Measurements from ENCODE around the gene DUSP11.

Gene DUSP11

DNA sequence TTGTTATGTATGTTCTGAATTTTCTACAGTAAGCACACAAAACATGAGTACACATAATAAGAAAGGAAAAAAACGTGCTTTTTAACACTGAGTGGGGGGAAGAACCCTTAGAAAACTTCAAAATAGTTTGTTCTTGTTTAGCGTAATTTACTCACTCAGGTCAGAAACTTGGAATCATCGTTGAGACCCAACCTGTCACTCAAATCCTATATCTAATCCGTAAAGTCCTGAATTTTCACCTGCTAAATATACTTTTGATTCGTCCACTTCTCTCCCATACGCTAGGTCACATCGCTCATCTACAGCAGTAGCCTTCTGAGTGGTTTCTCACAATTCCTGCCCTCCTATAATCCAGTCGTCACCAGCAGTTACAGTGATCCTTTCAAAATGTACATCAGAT lies 43.5 kb downstream of the DUSP11 start:
- TF ChIP-seq CREB1 (IDR thresholded peaks at IDR 0.05; ENCODE audit: low read depth) (no peak), NFIC (IDR thresholded peaks at IDR 0.05) (no peak), TCF12 (IDR thresholded peaks at IDR 0.05; ENCODE audit: low read depth) (no peak), TAF1 (IDR thresholded peaks at IDR 0.05; ENCODE audit: low read depth) (no peak), CEBPB (IDR thresholded peaks at IDR 0.05) (no peak), FOXM1 (IDR thresholded peaks at IDR 0.05; ENCODE audit: borderline replicate concordance, low read depth) (no peak), EGR1 (IDR thresholded peaks at IDR 0.05) (no peak), TEAD4 (IDR thresholded peaks at IDR 0.05) (no peak), EP300 (IDR thresholded peaks at IDR 0.05; ENCODE audit: borderline replicate concordance) (no peak), RAD21 (IDR thresholded peaks at IDR 0.05; ENCODE audit: low read depth) (no peak), YY1 (IDR thresholded peaks at IDR 0.05; ENCODE audit: low read depth) (no peak), ZBTB7A (IDR thresholded peaks at IDR 0.05; ENCODE audit: low read depth) (no peak)
- TF ChIP-seq, protein P1, sequence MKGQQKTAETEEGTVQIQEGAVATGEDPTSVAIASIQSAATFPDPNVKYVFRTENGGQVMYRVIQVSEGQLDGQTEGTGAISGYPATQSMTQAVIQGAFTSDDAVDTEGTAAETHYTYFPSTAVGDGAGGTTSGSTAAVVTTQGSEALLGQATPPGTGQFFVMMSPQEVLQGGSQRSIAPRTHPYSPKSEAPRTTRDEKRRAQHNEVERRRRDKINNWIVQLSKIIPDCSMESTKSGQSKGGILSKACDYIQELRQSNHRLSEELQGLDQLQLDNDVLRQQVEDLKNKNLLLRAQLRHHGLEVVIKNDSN (IDR thresholded peaks at IDR 0.05): no peak
- TF ChIP-seq, protein P2, sequence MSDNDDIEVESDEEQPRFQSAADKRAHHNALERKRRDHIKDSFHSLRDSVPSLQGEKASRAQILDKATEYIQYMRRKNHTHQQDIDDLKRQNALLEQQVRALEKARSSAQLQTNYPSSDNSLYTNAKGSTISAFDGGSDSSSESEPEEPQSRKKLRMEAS (IDR thresholded peaks at IDR 0.05): no peak
- TF ChIP-seq, protein P3, sequence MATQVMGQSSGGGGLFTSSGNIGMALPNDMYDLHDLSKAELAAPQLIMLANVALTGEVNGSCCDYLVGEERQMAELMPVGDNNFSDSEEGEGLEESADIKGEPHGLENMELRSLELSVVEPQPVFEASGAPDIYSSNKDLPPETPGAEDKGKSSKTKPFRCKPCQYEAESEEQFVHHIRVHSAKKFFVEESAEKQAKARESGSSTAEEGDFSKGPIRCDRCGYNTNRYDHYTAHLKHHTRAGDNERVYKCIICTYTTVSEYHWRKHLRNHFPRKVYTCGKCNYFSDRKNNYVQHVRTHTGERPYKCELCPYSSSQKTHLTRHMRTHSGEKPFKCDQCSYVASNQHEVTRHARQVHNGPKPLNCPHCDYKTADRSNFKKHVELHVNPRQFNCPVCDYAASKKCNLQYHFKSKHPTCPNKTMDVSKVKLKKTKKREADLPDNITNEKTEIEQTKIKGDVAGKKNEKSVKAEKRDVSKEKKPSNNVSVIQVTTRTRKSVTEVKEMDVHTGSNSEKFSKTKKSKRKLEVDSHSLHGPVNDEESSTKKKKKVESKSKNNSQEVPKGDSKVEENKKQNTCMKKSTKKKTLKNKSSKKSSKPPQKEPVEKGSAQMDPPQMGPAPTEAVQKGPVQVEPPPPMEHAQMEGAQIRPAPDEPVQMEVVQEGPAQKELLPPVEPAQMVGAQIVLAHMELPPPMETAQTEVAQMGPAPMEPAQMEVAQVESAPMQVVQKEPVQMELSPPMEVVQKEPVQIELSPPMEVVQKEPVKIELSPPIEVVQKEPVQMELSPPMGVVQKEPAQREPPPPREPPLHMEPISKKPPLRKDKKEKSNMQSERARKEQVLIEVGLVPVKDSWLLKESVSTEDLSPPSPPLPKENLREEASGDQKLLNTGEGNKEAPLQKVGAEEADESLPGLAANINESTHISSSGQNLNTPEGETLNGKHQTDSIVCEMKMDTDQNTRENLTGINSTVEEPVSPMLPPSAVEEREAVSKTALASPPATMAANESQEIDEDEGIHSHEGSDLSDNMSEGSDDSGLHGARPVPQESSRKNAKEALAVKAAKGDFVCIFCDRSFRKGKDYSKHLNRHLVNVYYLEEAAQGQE (IDR thresholded peaks at IDR 0.05; ENCODE audit: low read depth): no peak

DNA sequence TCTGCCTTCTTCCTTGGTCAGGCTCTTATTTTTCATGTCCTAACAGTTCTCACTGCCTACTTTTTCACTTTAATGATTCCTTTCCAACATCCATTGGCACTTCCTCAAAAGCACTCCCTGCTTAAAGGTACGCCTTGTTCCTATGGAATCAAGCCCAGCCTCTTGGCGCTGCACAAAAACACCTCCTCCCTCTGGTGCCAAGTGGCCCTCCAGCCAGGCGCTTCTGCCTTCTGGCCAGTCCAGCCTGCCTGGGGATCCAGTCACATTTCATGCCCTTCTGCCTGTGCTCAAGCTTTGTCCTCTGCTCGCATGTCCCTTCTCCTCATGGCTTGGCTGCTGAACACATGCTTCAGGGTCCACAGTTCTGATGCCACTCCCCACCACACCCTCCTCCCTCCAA lies 49.1 kb downstream of the DUSP11 start:
- TF ChIP-seq TAF1 (IDR thresholded peaks at IDR 0.05; ENCODE audit: low read depth): no peak
- TF ChIP-seq EP300 (IDR thresholded peaks at IDR 0.05; ENCODE audit: borderline replicate concordance): no peak
- no peak for TF ChIP-seq RAD21 (IDR thresholded peaks at IDR 0.05; ENCODE audit: low read depth)
- no peak for TF ChIP-seq FOXM1 (IDR thresholded peaks at IDR 0.05; ENCODE audit: borderline replicate concordance, low read depth)
- TF ChIP-seq, protein P3 (IDR thresholded peaks at IDR 0.05; ENCODE audit: low read depth): no peak
- TF ChIP-seq CREB1 (IDR thresholded peaks at IDR 0.05; ENCODE audit: low read depth): no peak

DNA sequence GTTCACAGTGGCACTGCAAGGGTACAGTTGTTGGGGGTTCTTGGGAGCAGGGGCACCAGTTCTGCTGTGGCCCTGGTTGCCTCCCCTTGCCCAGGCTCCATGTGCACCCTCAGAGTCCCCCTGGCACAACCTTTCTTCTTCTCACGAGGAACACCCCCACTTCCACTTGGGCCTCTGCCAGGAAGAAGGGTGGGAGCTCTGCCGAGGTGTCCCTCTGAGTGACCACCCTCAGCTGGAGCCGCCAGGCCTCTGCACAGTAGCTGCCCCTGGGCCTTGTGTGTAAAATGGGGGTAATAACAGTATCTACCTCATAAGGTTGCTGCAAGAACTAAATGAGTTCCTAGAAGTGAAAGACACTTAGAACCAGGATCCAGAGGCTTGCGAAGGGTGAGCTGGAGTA lies 51.2 kb downstream of the DUSP11 start:
- TF ChIP-seq RAD21 (IDR thresholded peaks at IDR 0.05; ENCODE audit: low read depth) (no peak), TAF1 (IDR thresholded peaks at IDR 0.05; ENCODE audit: low read depth) (no peak), FOXM1 (IDR thresholded peaks at IDR 0.05; ENCODE audit: borderline replicate concordance, low read depth) (no peak), TCF12 (IDR thresholded peaks at IDR 0.05; ENCODE audit: low read depth) (no peak), CREB1 (IDR thresholded peaks at IDR 0.05; ENCODE audit: low read depth) (no peak), ZBTB7A (IDR thresholded peaks at IDR 0.05; ENCODE audit: low read depth) (no peak), NFIC (IDR thresholded peaks at IDR 0.05) (no peak), TEAD4 (IDR thresholded peaks at IDR 0.05) (no peak), YY1 (IDR thresholded peaks at IDR 0.05; ENCODE audit: low read depth) (no peak), CEBPB (IDR thresholded peaks at IDR 0.05) (no peak)
- TF ChIP-seq, protein P1 (IDR thresholded peaks at IDR 0.05): no peak
- TF ChIP-seq, protein P3 (IDR thresholded peaks at IDR 0.05; ENCODE audit: low read depth): no peak
- TF ChIP-seq, protein P2 (IDR thresholded peaks at IDR 0.05): no peak

DNA sequence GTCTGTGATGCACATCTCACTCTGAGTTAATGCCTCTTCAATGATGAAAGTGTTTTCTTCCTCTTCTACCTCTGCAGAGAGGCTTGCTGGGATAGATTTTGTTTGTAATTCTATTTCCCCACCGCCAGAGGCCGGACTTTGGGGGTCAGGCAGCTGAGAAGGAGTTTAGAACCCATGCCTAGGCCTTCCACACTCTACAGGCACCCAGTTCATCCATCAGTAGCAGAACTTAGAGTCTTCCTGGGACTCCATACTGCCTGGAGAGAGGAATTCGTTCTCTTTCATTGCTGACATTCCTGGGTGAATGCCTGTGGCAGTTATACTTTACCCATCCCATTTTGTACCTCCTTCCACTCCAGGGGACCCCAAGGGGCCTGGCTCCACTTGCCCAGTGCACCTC lies 51.9 kb downstream of the DUSP11 start:
- TF ChIP-seq, protein P2 (IDR thresholded peaks at IDR 0.05): no peak
- no peak for TF ChIP-seq EGR1 (IDR thresholded peaks at IDR 0.05)
- TF ChIP-seq NFIC (IDR thresholded peaks at IDR 0.05): no peak
- no peak for TF ChIP-seq EP300 (IDR thresholded peaks at IDR 0.05; ENCODE audit: borderline replicate concordance)
- no peak for TF ChIP-seq ZBTB7A (IDR thresholded peaks at IDR 0.05; ENCODE audit: low read depth)
- TF ChIP-seq CEBPB (IDR thresholded peaks at IDR 0.05): no peak
- TF ChIP-seq RAD21 (IDR thresholded peaks at IDR 0.05; ENCODE audit: low read depth): no peak
- TF ChIP-seq, protein P3 (IDR thresholded peaks at IDR 0.05; ENCODE audit: low read depth): no peak
